ENCODE data around the gene SACM1L. TPM values are rescaled to one million over a fixed set of nuclear protein-coding genes. Genes with fewer than 3 reads are reported as not detected.

SACM1L gene
- total and polyA plus RNA-seq, 2 of the 4 experiments (the other 2 are of a cell fraction): 19.0 to 40.9 TPM

DNA sequence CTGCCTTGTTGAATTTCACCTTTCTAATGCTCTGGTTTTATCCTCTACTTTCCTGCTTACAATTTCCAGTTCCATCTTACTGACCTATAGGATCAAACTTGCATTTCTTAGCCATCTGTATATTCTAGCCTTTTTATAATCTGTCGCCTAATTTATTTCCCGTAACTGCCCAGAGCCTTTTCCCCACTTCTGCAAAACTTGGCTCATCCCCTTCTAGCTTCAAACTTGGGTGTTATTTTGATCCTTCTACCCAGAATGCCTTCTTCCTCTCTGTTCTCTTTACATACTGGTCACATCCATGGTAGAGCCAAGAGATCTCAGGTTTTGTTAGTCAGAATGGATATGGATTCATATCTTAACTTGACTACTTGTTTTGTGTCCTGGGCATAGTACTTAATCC, 2.6 kb downstream of the SACM1L start:
- Histone ChIP-seq H4K20me1 (ENCODE audit: insufficient read depth, low read length) (peaks cover 36% of the 10 kb centered on the region; the same call in 1 of the 2 replicates), H2AFZ (replicated peaks; ENCODE audit: low read length, poor library complexity) (no peak overlapping the region), H4K5ac (ENCODE audit: low read depth, low read length) (no peak overlapping the region), H4K91ac (ENCODE audit: insufficient read depth, low read depth, low read length) (no peak overlapping the region), H3K36me3 (ENCODE audit: control insufficient read depth, insufficient read depth, low read length) (peaks cover 3% of the 10 kb centered on the region), H3K9me1 (ENCODE audit: insufficient read depth, low read length) (peaks cover 11% of the 10 kb centered on the region; the same call in 1 of the 2 replicates), H2AK9ac (replicated peaks; ENCODE audit: low read depth, low read length, poor library complexity) (no peak overlapping the region), H2BK15ac (ENCODE audit: low read depth, low read length) (no peak overlapping the region), H3K4ac (ENCODE audit: low read depth, low read length) (no peak overlapping the region), H3K9me3 (ENCODE audit: control insufficient read depth, insufficient read depth, low read length) (no peaks in the 10 kb centered on the region), H2BK20ac (ENCODE audit: low read depth, low read length) (no peak overlapping the region), H4K8ac (ENCODE audit: low read depth in 2 of 2, low read length in 2 of 2) (no peak overlapping the region), H3K23ac (ENCODE audit: low read depth, low read length) (peak overlapping the region; percentile 42; the same call in 1 of the 2 replicates), H3K4me1 (ENCODE audit: control insufficient read depth, insufficient read depth, low read length) (peaks cover 5% of the 10 kb centered on the region), H3K56ac (ENCODE audit: extremely low read depth, insufficient read depth, low read length) (no peak overlapping the region), H3K9ac (ENCODE audit: low read depth, low read length) (no peak overlapping the region), H3K4me3 (ENCODE audit: insufficient read depth, low read depth, low read length) (no peak overlapping the region), H3K27ac (ENCODE audit: insufficient read depth, low read length) (no peak overlapping the region), H3K4me2 (ENCODE audit: low read depth, low read length) (no peak overlapping the region), H2BK120ac (ENCODE audit: low read depth, low read length) (no peak overlapping the region), H3K79me1 (ENCODE audit: low read depth in 1 of 2, low read length in 2 of 2) (peaks cover 18 to 54% of the 10 kb centered on the region in 2 experiments), H2BK5ac (ENCODE audit: low read depth, low read length, poor library complexity, severe bottlenecking) (no peak overlapping the region), H3K14ac (replicated peaks; ENCODE audit: low read depth, low read length) (no peak overlapping the region), H3K18ac (ENCODE audit: low read depth, low read length) (no peak overlapping the region), H2AK5ac (ENCODE audit: low read depth, low read length) (no peak overlapping the region), H3K27me3 (ENCODE audit: control insufficient read depth, insufficient read depth, low read length) (no peaks in the 10 kb centered on the region)
- intact Hi-C loops (cut with micrococcal nuclease) (loop anchor here (5.0 kb wide), 1 partner anchor 35 kb away; no protein-coding TSS in a partner anchor), in situ Hi-C loops (cut with MboI; ENCODE audit: low sequenced_read_pairs) (no loop called here), dilution Hi-C loops (cut with HindIII; ENCODE audit: low sequenced_read_pairs, unreplicated experiment) (no loop called here)
- no TSS peak for BruUV-seq (replicated peaks)
- DNase-seq: no peak
- ChIA-PET CTCF (no interaction called here), POLR2A (ENCODE audit: unreplicated experiment) (no interaction called here)
- no peak for ATAC-seq (ENCODE audit: low read depth)
- WGBS, 2 experiments (ENCODE audit: extremely low coverage in 2 of 2, insufficient read length in 1 of 2): no CpG with 5 or more reads among the region's 2 CpGs
- TF ChIP-seq CHD1 (IDR thresholded peaks at IDR 0.05; ENCODE audit: low read depth, low read length) (no peak), NFE2L2 (IDR thresholded peaks at IDR 0.05; ENCODE audit: low read depth, low read length) (no peak), SMC3 (IDR thresholded peaks at IDR 0.05; ENCODE audit: low read depth, low read length) (no peak), BHLHE40 (IDR thresholded peaks at IDR 0.05; ENCODE audit: low read depth, low read length) (no peak), CEBPB (IDR thresholded peaks at IDR 0.05; ENCODE audit: low read depth, low read length) (no peak), MXI1 (IDR thresholded peaks at IDR 0.05; ENCODE audit: borderline replicate concordance, low read depth, low read length) (no peak), RCOR1 (IDR thresholded peaks at IDR 0.05; ENCODE audit: insufficient replicate concordance, low read length) (no peak)
- TF ChIP-seq, protein P1, sequence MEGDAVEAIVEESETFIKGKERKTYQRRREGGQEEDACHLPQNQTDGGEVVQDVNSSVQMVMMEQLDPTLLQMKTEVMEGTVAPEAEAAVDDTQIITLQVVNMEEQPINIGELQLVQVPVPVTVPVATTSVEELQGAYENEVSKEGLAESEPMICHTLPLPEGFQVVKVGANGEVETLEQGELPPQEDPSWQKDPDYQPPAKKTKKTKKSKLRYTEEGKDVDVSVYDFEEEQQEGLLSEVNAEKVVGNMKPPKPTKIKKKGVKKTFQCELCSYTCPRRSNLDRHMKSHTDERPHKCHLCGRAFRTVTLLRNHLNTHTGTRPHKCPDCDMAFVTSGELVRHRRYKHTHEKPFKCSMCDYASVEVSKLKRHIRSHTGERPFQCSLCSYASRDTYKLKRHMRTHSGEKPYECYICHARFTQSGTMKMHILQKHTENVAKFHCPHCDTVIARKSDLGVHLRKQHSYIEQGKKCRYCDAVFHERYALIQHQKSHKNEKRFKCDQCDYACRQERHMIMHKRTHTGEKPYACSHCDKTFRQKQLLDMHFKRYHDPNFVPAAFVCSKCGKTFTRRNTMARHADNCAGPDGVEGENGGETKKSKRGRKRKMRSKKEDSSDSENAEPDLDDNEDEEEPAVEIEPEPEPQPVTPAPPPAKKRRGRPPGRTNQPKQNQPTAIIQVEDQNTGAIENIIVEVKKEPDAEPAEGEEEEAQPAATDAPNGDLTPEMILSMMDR (conservative IDR thresholded peaks at IDR 0.05; ENCODE audit: low read depth, low read length): no peak

Data from IMR-90 (cell line).